ENCODE data around the gene CFAP61.

DNA sequence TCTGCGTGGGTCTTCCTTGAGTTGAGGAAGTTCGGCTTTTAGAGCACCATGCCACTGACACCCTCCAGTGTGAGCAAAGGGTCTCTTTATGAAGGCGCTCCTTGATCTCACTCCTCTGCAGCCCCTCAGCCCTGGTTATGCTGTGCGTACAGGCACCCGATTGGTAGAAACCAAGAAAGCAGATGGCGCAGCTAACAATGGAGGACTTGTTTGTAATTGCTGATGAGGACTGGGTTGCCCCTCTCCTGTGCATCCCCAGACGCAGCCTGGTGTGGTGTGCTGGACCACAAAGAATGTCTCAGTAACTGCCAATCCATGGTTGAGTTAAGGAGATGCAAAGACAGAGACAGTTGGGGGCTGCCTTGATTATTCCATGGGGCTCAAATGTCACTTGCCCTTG, 345.8 kb downstream of the CFAP61 start:
- TF ChIP-seq, protein P1, sequence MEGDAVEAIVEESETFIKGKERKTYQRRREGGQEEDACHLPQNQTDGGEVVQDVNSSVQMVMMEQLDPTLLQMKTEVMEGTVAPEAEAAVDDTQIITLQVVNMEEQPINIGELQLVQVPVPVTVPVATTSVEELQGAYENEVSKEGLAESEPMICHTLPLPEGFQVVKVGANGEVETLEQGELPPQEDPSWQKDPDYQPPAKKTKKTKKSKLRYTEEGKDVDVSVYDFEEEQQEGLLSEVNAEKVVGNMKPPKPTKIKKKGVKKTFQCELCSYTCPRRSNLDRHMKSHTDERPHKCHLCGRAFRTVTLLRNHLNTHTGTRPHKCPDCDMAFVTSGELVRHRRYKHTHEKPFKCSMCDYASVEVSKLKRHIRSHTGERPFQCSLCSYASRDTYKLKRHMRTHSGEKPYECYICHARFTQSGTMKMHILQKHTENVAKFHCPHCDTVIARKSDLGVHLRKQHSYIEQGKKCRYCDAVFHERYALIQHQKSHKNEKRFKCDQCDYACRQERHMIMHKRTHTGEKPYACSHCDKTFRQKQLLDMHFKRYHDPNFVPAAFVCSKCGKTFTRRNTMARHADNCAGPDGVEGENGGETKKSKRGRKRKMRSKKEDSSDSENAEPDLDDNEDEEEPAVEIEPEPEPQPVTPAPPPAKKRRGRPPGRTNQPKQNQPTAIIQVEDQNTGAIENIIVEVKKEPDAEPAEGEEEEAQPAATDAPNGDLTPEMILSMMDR (IDR thresholded peaks at IDR 0.05; ENCODE audit: insufficient read depth, low read depth, low read length): no peak
- TF ChIP-seq EZH2 (IDR thresholded peaks at IDR 0.05; ENCODE audit: insufficient read depth, low read length): no peak

Measured in astrocyte (in vitro differentiated cells and primary cell).